ENCODE results near the gene KRTAP20-1.

The KRTAP20-1 gene

GRCh38 chr21:30616125-30616524 is at the start of gene KRTAP20-1:
TSS of gene KRTAP20-1 (plus strand) at chr21:30616425. CDS start at chr21:30616455, 30 bp downstream.
- DNase-seq (ENCODE audit: low spot score) = no peak

- DNase-seq (ENCODE audit: low spot score) = no peak
Observed at GRCh38 chr21:30567617-30568016, 48.6 kb upstream of the KRTAP20-1 start.

GRCh38 chr21:30577766-30578165 is 38.5 kb upstream of the KRTAP20-1 start:
- DNase-seq (ENCODE audit: low spot score) = no peak

GRCh38 chr21:30579346-30579745 is 36.9 kb upstream of the KRTAP20-1 start:
- no peak for DNase-seq (ENCODE audit: low spot score)

- no peak for DNase-seq (ENCODE audit: low spot score)
Observed at GRCh38 chr21:30580132-30580531, 36.1 kb upstream of the KRTAP20-1 start.

GRCh38 chr21:30582870-30583269 is 33.4 kb upstream of the KRTAP20-1 start:
- no peak for DNase-seq (ENCODE audit: low spot score)

- DNase-seq (ENCODE audit: low spot score) = no peak
Observed at GRCh38 chr21:30590297-30590696, 25.9 kb upstream of the KRTAP20-1 start, which contains the start of gene KRTAP22-2. TSS of gene KRTAP22-2 (minus strand) at chr21:30590397.

- no peak for DNase-seq (ENCODE audit: low spot score)
Observed at GRCh38 chr21:30592140-30592539, 24.1 kb upstream of the KRTAP20-1 start, which contains the start of gene KRTAP6-3. TSS of gene KRTAP6-3 (plus strand) at chr21:30592440. CDS start at chr21:30592446, 6 bp downstream.

GRCh38 chr21:30598802-30599201 is 17.4 kb upstream of the KRTAP20-1 start, which contains the start of gene KRTAP6-2:
TSS of gene KRTAP6-2 (minus strand) at chr21:30598902. CDS start at chr21:30598874, 28 bp downstream.
- no peak for DNase-seq (ENCODE audit: low spot score)

- DNase-seq (ENCODE audit: low spot score) = no peak
Observed at GRCh38 chr21:30600787-30601186, 15.4 kb upstream of the KRTAP20-1 start, which contains the start of gene KRTAP22-1. TSS of gene KRTAP22-1 (plus strand) at chr21:30601087.

- DNase-seq (ENCODE audit: low spot score) = no peak
Observed at GRCh38 chr21:30605968-30606367, 10.3 kb upstream of the KRTAP20-1 start.

- DNase-seq (ENCODE audit: low spot score) = no peak
Observed at GRCh38 chr21:30612132-30612531, 4.1 kb upstream of the KRTAP20-1 start.

GRCh38 chr21:30613836-30614235 is 2.4 kb upstream of the KRTAP20-1 start, which contains the start of gene KRTAP6-1:
TSS of gene KRTAP6-1 (minus strand) at chr21:30613930. CDS start at chr21:30613904, 26 bp downstream.
- no peak for DNase-seq (ENCODE audit: low spot score)

- DNase-seq (ENCODE audit: low spot score) = no peak
Observed at GRCh38 chr21:30615199-30615598, 1.0 kb upstream of the KRTAP20-1 start.

- no peak for DNase-seq (ENCODE audit: low spot score)
Observed at GRCh38 chr21:30620080-30620479, 3.9 kb downstream of the KRTAP20-1 start.

- no peak for DNase-seq (ENCODE audit: low spot score)
Observed at GRCh38 chr21:30620522-30620921, 4.3 kb downstream of the KRTAP20-1 start, which contains the start of gene KRTAP20-4. TSS of gene KRTAP20-4 (plus strand) at chr21:30620627.

GRCh38 chr21:30623362-30623761 is 7.1 kb downstream of the KRTAP20-1 start:
- no peak for DNase-seq (ENCODE audit: low spot score)

GRCh38 chr21:30625449-30626165 is 9.4 kb downstream of the KRTAP20-1 start:
- no peak for DNase-seq (ENCODE audit: low spot score)

GRCh38 chr21:30628109-30628508 is 11.9 kb downstream of the KRTAP20-1 start:
- DNase-seq (ENCODE audit: low spot score) = no peak

GRCh38 chr21:30629200-30629599 is 13.0 kb downstream of the KRTAP20-1 start:
- DNase-seq (ENCODE audit: low spot score) = no peak

- DNase-seq (ENCODE audit: low spot score) = no peak
Observed at GRCh38 chr21:30634906-30635305, 18.7 kb downstream of the KRTAP20-1 start, which contains the start of gene KRTAP20-2. TSS of gene KRTAP20-2 (plus strand) at chr21:30635206. CDS start at chr21:30635264, 58 bp downstream.

GRCh38 chr21:30638686-30639085 is 22.5 kb downstream of the KRTAP20-1 start:
- no peak for DNase-seq (ENCODE audit: low spot score)

- no peak for DNase-seq (ENCODE audit: low spot score)
Observed at GRCh38 chr21:30642564-30642963, 26.3 kb downstream of the KRTAP20-1 start, which contains the start of gene KRTAP20-3. TSS of gene KRTAP20-3 (plus strand) at chr21:30642864.
